ENCODE results near the gene GIPC1.

The GIPC1 gene

DNA sequence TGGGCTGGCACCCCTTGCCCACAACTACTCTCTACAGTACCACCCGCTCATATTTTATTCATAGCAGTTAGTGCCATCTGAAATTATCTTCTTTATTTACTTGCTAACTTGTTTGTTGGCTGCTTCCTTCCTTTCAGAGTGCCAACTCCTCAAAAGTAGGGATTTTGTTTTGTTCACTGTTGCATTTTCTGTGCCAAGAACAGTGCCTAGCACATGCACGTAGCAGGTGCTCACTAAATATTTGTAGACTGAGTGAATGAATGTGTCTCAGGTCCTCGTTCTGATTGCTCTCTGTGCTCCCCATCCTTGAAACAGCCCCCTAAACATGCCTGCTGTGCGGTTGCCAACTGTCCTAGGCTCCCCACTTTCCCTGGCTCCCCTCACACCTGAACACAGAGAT, 1.5 kb downstream of the GIPC1 start:
- DNase-seq (ENCODE audit: low spot score) = no peak

DNA sequence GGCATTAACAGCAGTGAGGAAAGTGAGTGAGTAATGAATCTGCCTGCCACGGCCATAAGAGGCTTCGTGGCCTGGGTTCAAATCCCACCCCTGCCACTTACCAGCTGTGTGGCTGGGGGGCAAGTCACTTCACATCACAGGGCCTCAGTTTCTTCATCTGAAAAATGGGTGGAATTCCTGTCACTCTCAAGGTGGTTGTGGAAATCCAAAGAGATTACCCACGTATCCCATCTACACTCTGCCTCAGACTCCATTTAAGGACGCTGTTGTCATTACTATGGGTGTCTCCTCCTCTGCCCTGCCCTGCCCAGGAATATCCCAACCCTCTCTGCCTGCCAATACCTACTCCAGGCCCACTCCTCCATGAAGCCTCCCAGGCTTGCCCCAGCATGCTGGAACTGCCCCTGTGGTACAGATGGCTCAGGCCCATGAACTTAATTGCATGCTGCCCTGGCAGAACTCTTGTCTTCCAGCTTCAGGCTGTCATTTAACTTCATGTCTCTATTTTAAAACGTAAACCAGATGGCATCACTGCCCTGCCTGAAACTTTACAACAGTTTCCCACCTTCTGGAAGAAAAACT, 3.1 kb downstream of the GIPC1 start:
- DNase-seq (ENCODE audit: low spot score) = no peak

DNA sequence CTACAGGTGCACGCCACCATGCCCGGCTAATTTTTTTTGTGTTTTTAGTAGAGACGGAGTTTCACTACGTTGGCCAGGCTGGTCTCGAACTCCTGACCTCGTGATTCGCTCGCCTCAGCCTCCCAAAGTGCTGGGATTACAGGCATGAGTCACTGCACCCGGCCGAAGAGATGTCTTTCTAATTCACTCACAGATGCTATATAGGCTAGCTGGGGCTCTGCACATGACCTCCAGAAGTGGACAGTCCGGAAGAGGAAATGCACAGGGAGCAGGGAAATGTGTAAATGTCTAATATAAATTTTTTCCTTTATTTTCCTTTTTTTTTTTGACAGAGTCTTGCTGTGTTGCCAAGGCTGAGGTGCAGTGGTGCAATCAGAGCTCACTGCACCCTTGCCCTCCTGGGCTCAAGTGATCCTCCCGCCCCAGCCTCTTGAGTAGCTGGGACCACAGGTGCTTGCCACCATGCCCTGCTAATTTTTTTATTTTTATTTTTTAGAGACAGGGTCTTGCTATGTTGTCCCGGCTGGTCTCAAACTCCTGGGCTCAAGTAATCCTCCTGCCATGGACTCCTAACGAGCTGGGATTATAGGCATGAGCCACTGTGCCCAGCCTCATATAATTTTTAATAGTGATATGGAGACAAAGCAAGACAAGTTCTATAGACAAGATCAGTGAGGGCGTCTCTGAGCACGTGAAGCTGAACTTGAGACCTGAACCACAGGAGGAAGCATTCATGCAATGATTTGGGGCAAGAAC, 8.4 kb downstream of the GIPC1 start:
- no peak for DNase-seq (ENCODE audit: low spot score)

DNA sequence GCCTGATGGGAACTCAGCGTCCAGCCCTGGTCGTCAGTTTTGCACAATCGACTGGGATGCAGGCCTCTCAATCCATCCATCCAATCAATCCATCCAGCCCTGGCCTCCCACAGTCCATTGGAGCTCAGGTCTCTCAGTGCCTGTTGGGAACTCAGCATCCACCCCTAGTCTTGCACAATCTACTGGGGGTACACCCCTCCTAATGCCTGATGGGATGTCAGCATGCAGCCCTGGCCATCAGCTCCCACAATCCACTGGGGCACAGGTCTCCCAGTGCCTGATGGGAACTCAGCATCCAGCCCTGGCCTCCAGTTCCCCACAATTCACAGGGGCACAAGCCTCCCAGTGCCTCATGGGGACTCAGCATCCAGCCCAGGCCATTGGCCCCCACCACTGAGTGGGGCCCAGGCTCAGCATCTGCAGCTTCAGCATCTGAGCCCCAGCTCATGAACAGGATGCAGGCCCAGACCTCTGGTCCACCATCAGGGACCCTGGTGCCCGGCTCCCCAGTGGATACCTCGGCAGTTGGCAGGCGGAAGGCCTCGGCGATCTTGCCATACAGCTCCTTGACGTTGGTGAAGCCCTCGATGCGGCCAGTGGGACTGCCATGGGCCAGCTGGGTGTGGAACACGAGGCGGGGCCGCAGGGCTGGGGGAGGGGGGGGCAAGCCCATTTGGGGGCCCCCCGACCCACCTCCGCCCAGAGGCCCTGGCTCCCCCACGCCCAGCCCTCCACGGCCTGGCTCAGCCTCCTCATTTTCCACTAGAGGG, 13.6 kb downstream of the GIPC1 start:
- no peak for DNase-seq (ENCODE audit: low spot score)

DNA sequence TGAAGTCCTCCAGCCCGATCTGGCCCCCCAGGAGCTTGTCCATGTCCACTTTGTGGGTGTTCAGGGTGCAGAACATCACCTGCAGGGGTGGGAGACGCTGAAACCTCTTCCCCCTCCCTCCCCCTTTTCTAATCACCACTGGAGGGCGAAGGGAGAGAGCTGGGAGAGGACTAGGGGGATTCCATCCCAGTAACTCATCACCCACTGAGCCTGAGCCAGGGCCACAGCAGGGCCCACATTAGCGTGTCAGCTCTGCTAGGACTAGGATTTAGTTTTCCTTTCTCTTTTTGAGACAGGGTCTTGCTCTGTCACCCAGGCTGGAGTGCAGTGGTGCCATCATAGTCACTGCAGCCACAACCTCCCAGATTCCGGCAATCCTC, 15.2 kb downstream of the GIPC1 start:
- no peak for DNase-seq (ENCODE audit: low spot score)

DNA sequence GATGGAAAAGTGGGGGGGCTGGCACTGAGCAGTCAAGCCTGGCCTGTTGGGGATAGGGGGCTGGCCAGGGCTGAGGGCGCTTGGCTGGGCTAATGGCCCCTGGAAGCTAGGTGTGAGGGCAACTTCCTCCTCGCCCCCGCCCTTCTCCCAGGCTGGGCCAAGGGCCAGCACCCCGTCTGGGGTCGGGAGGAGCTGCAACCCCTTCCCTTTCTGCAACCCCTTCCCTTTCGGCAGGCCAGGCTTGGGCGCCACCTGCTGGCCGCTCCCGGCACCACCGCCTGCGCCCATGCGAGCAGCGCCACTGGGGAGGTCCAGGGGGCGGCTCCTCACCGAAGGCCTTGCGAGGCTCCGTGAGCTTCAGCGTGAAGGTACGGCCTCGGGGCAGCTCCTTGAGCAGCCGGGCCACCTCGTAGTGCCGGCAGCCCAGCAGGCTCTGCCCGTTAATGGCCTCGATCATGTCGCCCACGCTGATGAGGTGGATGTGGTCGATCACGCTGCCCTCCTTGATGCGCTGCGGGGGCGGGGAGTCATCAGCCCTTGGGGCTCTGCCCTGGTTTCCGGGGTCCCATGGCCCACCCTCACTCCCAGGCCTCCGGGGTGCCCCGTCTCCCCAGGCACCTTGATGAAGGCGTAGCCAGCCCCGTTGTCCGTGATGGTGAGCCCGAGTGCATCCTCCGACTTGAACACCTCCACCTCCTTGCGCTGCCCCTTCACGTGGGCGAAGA, 15.8 kb downstream of the GIPC1 start:
- peak; percentile 88 for DNase-seq (ENCODE audit: low spot score)

DNA sequence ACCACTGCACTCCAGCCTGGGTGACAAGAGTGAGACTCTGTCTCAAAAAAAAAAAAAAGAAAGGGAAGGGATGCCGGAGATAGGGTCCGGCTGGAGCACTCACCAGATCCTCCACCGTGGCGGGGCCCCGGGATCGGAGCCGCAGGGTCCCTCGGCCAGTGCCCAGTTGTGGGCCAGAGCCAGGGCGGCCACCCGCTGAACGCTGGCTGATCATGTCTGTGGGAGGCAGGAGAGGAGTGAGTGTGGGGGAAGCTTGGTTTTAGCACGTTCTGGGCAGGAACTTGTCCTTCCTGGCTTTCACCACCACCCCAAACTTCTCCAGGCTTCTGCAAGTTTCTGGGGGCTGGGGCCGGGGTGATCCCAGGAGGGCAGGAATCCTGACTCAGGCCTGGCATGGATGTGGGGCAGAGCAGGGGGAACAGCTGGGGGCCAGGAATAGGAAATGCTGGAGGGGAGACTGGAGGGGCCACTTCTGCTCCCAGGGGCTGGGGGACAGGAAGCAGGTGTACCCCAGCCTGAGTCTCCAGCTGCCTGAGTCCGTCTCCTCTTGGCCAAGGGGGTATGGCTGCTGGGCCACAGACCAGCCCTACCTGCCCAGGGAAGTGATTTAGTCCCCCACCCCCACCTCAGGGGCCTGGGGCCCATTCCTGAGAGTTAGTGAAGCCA, 16.5 kb downstream of the GIPC1 start:
- DNase-seq (ENCODE audit: low spot score) = no peak

DNA sequence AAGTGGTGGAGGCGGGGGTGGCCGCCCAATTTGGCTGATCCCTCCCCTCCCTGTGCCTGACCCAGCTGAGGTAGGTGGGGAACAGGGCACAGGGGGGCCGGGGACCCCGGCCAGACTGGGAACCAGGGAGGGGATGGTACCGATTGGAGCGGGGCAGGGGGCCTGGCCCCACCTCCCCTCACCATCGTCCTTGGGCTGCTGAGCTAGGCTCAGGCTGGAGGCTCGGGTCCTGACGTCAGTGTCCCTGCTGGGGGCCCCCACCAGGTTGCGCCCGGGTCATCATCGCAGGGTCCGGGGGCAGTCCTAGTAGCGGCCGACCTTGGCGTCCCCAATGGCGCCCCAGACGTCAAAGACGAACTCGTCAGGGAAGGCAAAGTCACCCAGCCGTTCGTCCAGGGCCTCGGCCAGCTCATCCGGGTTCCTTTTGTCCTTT, 17.8 kb downstream of the GIPC1 start:
- DNase-seq (ENCODE audit: low spot score) = no peak

DNA sequence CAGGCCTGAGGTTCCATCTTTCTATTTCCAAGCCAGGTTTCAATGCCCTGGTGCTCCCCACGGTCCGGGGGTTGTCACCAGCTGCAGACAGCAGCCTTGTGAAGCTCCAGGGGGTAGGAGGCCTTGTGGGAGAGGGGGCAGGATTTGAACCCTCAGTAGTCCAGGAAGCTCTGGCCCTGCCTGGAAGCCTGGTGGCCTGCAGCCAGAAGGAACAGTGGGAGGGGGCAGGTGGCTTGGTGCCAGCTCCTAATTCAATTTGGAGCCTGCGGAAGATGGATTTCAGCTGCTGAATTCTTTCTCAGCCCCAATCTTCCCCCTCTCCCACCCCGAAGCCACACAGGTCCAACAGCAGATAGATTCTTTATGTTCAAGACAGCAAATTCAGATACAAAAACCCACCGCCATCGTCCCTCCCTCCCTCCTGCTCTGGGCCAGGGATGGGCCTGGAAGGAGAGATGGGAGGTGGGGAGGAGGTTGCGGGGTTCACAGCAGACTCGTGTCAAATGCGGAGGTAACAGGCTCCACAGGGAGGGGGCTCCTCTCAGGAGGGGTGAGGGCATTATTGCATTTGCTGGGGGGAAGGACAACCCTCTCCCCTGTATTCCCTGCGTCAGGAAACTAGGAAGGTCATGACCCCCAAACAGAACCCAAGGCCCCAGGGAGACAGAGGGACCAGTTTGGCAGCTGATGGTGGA, 18.4 kb downstream of the GIPC1 start:
- DNase-seq (ENCODE audit: low spot score) = no peak

DNA sequence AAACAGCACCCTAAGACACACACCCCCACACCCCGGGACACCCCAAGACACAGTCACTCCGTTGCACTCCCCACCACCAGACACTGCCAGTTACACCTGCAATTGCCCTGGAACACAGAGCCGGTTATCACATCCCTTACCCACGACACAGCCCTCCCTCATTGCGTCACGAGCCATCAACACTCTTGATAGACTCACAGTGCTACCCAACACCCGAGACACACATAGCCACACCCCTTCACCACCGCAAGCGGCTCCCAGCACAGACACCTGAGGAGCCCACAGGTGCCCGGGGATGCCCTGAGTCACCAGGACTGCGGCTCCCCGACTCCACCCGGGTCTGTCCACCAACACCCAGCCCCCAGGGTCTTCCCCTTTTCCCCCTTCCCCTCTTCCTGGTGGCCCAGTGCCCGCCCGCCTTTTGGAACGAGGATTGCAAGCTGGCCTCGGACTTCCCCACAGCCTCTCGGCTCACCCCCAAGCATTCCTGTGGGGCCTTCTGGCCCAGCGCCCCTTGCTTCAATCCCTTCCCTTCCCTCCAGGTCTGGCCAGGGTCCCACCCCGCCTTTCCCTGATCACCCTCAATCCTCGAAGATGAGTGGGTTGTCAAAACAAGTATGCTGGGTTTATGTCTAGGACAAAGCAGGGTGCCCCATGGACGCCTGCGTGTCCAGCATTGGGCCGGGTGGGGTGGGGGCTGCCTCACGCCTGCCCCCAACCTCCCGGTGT, 19.1 kb downstream of the GIPC1 start:
- no peak for DNase-seq (ENCODE audit: low spot score)

DNA sequence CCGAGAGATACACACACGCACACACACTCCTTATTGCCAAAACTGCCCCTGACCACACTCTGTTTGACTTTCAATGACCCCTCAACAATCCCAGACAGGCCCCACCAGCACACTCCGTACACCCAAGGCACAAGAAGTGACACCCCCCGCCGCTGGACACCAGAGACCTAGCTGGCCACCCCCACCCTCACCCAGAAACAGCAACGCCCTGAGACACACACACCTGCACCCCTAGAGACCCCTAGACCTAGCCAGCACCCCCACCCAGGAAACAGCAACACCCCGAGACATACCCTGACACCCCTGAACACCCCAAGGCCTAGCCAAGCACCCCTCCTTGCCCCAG, 19.6 kb downstream of the GIPC1 start:
- DNase-seq (ENCODE audit: low spot score) = no peak

DNA sequence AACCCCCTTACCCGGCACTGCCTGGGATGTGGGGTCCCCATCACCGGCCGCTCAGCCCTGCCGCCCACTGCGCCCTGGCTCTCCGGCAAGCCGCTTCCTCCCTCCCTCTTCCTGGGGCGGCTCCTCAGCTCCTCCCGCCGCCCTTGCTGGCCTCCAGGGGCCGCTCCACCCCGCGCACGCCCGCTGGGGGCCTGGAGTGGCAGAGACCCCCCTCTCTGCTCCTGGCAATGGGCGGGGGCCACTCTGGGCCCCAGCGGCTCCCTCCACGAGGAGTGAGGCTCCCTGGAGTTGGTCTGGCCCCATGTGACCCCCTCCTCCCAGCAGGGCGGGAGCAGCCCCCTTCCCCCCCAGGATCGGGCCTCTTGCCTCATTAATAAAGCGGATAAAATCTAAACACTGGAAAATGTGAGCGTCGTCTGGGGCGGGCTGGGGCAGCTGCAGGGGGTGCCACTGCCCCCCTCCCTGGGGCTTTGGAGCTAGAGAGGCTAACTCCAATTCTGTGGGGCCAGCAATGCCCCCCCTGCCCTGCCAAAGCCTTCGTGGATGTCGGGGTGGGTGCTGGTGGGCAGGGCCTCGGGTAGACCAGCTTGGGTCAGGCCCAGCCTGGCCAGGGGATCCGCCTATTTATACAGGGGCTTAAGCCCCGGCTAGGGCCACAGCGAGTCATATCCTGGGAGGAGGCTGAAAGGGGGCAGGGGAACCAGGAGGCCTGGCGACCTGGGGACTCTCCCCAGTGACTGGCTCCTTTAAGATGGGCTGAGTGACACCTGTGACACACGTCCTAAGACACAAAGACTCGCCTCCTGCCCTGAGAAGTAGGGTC, 20.5 kb downstream of the GIPC1 start, which contains the start of gene PTGER1:
TSS of gene PTGER1 (minus strand) at position 104 of the 823 bp plus-strand sequence. CDS start 1,034 bp downstream, outside the sequence.
- peak; percentile 70 for DNase-seq (ENCODE audit: low spot score)

DNA sequence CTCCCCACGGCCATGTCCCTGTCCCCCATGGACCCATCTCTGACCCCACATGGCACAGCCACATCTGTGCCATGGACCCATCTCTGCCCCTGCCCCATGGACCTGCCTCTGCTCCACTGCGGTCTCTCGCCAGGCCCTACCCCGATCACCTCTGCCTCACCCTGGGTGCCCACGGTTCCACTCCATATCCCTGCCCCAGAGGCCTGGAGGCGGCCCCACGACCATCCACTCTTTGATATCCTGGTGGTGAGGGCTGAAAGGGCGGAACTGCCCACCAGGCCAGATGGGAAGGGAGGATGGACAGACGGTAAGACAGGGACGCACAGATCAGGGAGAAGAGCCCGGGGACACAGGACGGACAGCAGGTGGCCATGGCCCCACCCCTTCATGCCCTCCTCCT, 21.1 kb downstream of the GIPC1 start:
- DNase-seq (ENCODE audit: low spot score) = peak; percentile 47

DNA sequence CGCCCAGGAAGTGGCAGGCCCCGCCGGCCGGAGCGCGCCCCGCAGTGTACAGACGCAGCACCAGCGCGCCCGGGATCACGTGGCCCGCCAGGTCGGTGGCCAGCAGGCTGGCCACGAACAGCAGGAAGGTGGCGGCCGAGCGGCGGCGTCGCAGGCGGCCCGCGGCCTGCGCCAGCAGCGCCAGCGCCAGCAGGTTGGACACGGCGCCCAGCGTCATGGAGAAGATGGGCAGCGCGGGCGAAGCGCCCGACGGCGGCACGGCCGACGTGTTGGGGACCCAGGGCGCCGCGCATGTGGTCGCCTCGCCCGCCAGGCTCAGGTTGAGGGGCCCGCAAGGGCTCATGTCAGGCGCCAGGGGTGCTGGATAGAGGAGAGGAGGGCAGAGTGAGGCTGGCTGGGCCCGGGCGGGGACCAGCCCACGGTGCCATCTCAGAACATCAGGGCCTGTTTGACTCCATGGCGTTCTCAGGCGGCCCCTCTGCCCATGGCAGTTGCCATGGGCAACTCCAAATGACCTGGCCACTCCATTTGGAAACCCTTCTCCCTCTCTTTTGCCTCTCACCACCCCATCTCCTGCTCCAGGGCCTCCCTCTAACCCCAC, 21.8 kb downstream of the GIPC1 start:
- no peak for DNase-seq (ENCODE audit: low spot score)

DNA sequence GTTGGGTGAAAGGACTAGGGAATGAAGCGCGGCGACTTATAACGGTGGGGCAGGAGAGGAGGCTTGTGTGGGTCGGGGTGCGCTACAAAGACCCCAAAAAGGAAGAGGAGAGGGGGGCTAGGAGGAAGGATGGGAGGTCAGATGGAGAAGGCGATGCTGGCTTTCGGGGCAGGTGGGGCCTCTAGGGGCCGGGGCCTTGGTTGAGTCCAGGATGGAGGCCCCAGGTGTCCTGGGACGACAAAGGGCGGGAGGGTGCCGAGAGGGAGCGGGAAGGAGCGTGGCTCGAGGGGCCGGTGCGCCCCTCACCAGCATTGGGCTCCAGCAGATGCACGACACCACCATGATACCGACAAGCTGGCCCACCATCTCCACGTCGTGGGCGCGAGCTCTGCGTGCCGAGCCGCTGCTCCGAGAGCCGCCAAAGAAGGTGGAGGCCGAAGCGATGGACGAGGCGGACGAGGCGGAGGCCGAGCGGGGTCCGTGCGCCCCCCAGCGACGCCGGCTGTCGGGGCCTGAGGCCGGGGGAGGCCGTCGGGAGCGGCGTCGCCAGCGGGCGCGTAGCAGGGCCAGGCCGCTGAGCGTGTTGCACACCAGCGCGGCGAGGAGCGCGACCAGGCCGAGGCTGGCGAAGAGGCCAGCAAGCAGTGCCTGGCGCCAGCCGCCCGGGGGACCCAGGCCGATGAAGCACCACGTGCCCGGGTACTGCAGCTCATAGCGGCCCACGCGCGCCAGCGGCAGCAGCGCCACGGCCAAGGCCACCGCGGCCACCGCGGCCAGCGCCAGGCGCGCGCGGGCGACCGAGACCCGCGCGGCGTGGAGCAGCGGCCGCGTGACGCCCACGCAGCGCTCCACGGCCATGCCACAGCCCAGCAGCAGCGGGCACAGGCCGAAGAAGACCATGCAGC, 22.6 kb downstream of the GIPC1 start:
- DNase-seq (ENCODE audit: low spot score) = peak; percentile 50

DNA sequence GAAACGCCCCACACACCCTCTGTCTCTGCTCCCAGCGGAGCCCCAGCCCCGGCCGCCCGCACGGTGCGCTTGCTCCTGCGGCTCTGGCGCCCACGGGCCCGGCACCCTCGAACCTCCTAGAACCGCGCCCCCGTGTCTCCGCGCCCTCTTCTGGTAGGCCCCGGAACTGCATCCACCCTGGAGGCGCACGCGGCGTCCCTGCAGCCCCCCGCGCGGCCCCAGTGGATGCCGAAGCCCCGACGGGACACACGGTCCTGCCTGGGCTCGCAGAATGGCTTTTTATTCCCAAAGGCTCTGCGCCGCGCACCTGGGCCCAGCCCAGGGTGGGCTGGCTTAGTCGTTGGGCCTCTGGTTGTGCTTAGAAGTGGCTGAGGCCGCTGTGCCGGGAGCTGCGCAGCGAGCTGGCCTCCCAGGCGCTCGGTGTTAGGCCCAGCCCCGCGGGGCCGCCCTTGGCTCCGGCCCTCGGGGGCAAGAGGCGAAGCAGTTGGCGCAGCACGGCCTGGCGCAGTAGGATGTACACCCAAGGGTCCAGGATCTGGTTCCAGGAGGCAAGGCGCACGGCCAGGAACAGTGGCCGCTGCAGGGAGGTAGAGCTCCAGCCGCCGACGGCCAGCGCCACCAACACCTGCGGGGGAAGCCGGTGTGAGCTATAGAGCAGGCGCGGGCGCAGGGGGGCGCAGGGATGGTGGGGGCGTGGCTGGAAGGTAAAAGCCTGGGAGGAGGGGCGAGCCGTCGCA, 23.6 kb downstream of the GIPC1 start:
- DNase-seq (ENCODE audit: low spot score) = peak; percentile 90

DNA sequence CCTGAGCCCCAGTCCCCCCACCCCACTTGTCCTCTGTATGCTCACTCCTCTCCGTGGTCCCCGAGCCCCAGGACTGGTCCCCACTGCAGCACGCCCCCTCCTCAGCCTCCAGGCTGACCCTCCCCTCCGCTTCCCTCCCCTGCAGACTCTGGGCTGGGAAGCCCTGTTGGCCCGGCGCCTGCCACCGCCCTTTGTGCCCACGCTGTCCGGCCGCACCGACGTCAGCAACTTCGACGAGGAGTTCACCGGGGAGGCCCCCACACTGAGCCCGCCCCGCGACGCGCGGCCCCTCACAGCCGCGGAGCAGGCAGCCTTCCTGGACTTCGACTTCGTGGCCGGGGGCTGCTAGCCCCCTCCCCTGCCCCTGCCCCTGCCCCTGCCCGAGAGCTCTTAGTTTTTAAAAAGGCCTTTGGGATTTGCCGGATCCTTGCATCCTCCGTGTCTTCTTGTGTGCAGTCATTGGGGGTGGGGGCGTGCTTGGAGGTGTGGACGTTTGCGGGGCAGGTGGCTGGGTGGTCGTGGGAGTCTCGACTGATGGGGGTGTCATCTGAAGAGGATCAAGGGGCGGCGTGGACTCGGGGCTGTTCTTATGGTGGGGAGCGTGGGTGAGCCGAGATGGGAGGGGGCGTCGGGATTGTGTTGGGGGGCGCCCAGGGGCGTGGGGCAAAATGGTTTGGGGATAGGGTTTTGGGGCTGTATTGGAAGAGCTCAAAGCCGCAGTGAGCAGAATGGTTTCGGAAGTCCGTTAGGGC, 24.3 kb downstream of the GIPC1 start:
- DNase-seq (ENCODE audit: low spot score) = peak; percentile 50
